Activated T-cell treated with anti-CD3 and anti-CD28 coated beads for 1 hour (primary cell): ENCODE measurements around the gene COMTD1.
"Not testable (repeated sequence)": the region's sequence is repeated elsewhere in the genome, so short reads cannot be mapped to it uniquely, and the experiment has no call there.

ENCODE experiments used
- DNase-seq: peaks from one replicate; pipeline ENCODE4 v3.0.0-alpha.2; 2020; ENCODE audit warnings: low read depth

The COMTD1 gene

GRCh38 chr10:75195035-75195763 is 40.6 kb downstream of the COMTD1 start:
- DNase-seq: no peak

- not testable (repeated sequence) for DNase-seq
Measured at GRCh38 chr10:75194625-75195024, 41.1 kb downstream of the COMTD1 start.

- DNase-seq: no peak
Measured at GRCh38 chr10:75191821-75192568, 43.8 kb downstream of the COMTD1 start.

GRCh38 chr10:75189266-75190096 is 46.3 kb downstream of the COMTD1 start:
- no peak for DNase-seq

GRCh38 chr10:75188522-75188921 is 47.2 kb downstream of the COMTD1 start:
- DNase-seq: not testable (repeated sequence)

- peak; percentile 51 for DNase-seq
Measured at GRCh38 chr10:75187961-75188426, 47.8 kb downstream of the COMTD1 start.

GRCh38 chr10:75186310-75186709 is 49.4 kb downstream of the COMTD1 start:
- DNase-seq: no peak
